HepG2 (cell line): ENCODE measurements around the gene CUL7. TPM values are rescaled to one million over a fixed set of nuclear protein-coding genes. Genes with fewer than 3 reads are reported as not detected.

Experiments
- ATAC-seq: fragments of 200-7000 bp; cut with Tn5 transposase; 3 replicates; pipeline ENCODE4 v1.9.1; 2020; ENCODE audit warnings: mild to moderate bottlenecking, moderate library complexity
- BruUV-seq: library from RNA; stranded (reverse); fragments of 400-500 nt; replicated peaks from 2 replicates; lab custom pipeline; 2021; lab: Mats Ljungman, UMichigan
- CTCF ChIA-PET: fragments of 300-600 bp; formaldehyde crosslinking; extraction: SDS; loops from one replicate; lab custom pipeline; 2021; ENCODE audit warnings: low total read pairs, inconsistent platforms, low intra/inter-chr PET ratio; lab: Yijun Ruan, JAX
- POLR2A ChIA-PET: fragments of 350-600 bp; sonication (Branson Sonifier 250); formaldehyde crosslinking; loops from one replicate; lab custom pipeline; 2020; ENCODE audit warnings: antibody characterized with exemption, inconsistent platforms; lab: Yijun Ruan, JAX
- DNase-seq: peaks from one replicate; pipeline ENCODE4 v3.0.0-alpha.2; 2015; ENCODE audit warnings: low spot score
- FAIRE-seq: peaks from 3 replicates; lab custom pipeline; 2011; peaks lifted over from hg19 to GRCh38; lab: Jason Lieb, UNC
- H2AFZ ChIP-seq: one replicate; pipeline ENCODE4 v1.6.1; 2011; ENCODE audit warnings: low read length, inconsistent platforms
- H3K27ac ChIP-seq: fragments of 300-600 bp; 3 replicates; pipeline ENCODE4 v1.8.0; 2011; ENCODE audit warnings: mixed run types, mild to moderate bottlenecking, mixed read lengths, low read length, inconsistent platforms; ENCODE audit not compliant: insufficient read depth; ENCODE audit errors: extremely low read length
- H3K27me3 ChIP-seq, 2 experiments: fragments of 200-600 bp in 1 of 2; 2 replicates in 1 of 2; 3 replicates in 1 of 2; pipeline versions ENCODE4 v1.6.0 to v1.8.0; 2011; ENCODE audit warnings: low read length in 2 of 2, mild to moderate bottlenecking in 2 of 2, moderate library complexity in 2 of 2, inconsistent platforms in 1 of 2; ENCODE audit not compliant: insufficient read depth in 2 of 2, control insufficient read depth in 1 of 2
- H3K36me3 ChIP-seq, 2 experiments: fragments of 200-600 bp in 1 of 2; replicated peaks in 1 of 2; 2 replicates in 1 of 2; 3 replicates in 1 of 2; pipeline versions ENCODE4 v1.5.1 to v1.8.0; 2011; ENCODE audit warnings: low read length in 2 of 2, inconsistent platforms in 1 of 2; ENCODE audit not compliant: insufficient read depth in 2 of 2, control insufficient read depth in 1 of 2
- H3K4me1 ChIP-seq: 2 replicates; pipeline ENCODE4 v1.5.1; 2012; ENCODE audit warnings: low read length, inconsistent platforms; ENCODE audit not compliant: insufficient read depth
- H3K4me2 ChIP-seq: 2 replicates; pipeline ENCODE4 v1.6.0; 2011; ENCODE audit warnings: low read depth, low read length, inconsistent platforms
- H3K4me3 ChIP-seq, 3 experiments: fragments of 200-600 bp in 1 of 3; sonication (generic), shearing (Covaris generic) in 1 of 3; replicated peaks in 1 of 3; 2 replicates each; pipeline ENCODE4 v1.5.1; 2011 to 2016; ENCODE audit warnings: low read length in 3 of 3, inconsistent platforms in 2 of 3, low read depth in 2 of 3, mild to moderate bottlenecking in 2 of 3, control low read depth in 1 of 3, mixed read lengths in 1 of 3; ENCODE audit not compliant: insufficient read depth in 1 of 3
- H3K79me2 ChIP-seq: one replicate; pipeline ENCODE4 v1.6.1; 2011; ENCODE audit warnings: low read length, inconsistent platforms; ENCODE audit not compliant: insufficient read depth
- H3K9ac ChIP-seq: 2 replicates; pipeline ENCODE4 v1.6.0; 2011; ENCODE audit warnings: mild to moderate bottlenecking, low read depth, low read length, inconsistent platforms; ENCODE audit not compliant: insufficient read depth
- H3K9me3 ChIP-seq: 2 replicates; pipeline ENCODE4 v1.5.1; 2012; ENCODE audit warnings: mild to moderate bottlenecking, low read length
- H4K20me1 ChIP-seq: 2 replicates; pipeline ENCODE4 v1.6.0; 2011; ENCODE audit warnings: inconsistent platforms, mild to moderate bottlenecking, low read length, moderate library complexity; ENCODE audit not compliant: insufficient read depth
- HMGA1 ChIP-seq: sonication (generic); formaldehyde crosslinking; conservative IDR thresholded peaks from 2 replicates; pipeline ENCODE4 v1.4.0; 2020; ENCODE audit warnings: missing genetic modification reagents
- HNF4G ChIP-seq, 2 experiments: sonication (generic) in 1 of 2; formaldehyde crosslinking in 1 of 2; IDR thresholded peaks; 2 replicates each; pipeline versions ENCODE4 v1.4.0 to v1.6.1; 2011 to 2020; ENCODE audit warnings: borderline replicate concordance in 2 of 2, low read depth in 2 of 2, mild to moderate bottlenecking in 2 of 2, low read length in 1 of 2, missing genetic modification reagents in 1 of 2, moderate library complexity in 1 of 2
- POLR2AphosphoS2 ChIP-seq: IDR thresholded peaks from 2 replicates; pipeline ENCODE4 v1.6.1; 2011; ENCODE audit warnings: low read depth, low read length, improper control_type of control experiment
- POLR2AphosphoS5 ChIP-seq: IDR thresholded peaks from 2 replicates; pipeline ENCODE4 v1.6.1; 2012; ENCODE audit warnings: low read depth, low read length
- TBL1XR1 ChIP-seq: fragments of 150-350 bp; IDR thresholded peaks from 2 replicates; pipeline ENCODE4 v1.6.1; 2014; ENCODE audit warnings: borderline replicate concordance, low read length; ENCODE audit not compliant: partially characterized antibody
- XBP1 ChIP-seq: sonication (generic); formaldehyde crosslinking; IDR thresholded peaks from 2 replicates; pipeline ENCODE4 v1.5.0; 2020; ENCODE audit warnings: missing genetic modification reagents
- ZBTB21 ChIP-seq: sonication (generic); formaldehyde crosslinking; IDR thresholded peaks from 2 replicates; pipeline ENCODE4 v1.4.0; 2020; ENCODE audit warnings: missing genetic modification reagents
- ZC3H4 ChIP-seq: sonication (generic); formaldehyde crosslinking; IDR thresholded peaks from 2 replicates; pipeline ENCODE4 v1.4.0; 2020; ENCODE audit warnings: missing genetic modification reagents, borderline replicate concordance
- ZFAT ChIP-seq: sonication (generic); formaldehyde crosslinking; conservative IDR thresholded peaks from 2 replicates; pipeline ENCODE4 v1.8.1; 2023; ENCODE audit warnings: missing genetic modification reagents, inconsistent platforms
- ZFY ChIP-seq: sonication (generic); formaldehyde crosslinking; IDR thresholded peaks from 2 replicates; pipeline ENCODE4 v1.4.0; 2020; ENCODE audit warnings: missing genetic modification reagents
- ZIK1 ChIP-seq: sonication (generic); formaldehyde crosslinking; IDR thresholded peaks from 2 replicates; pipeline ENCODE4 v1.5.0; 2020; ENCODE audit warnings: mild to moderate bottlenecking, low read depth, missing genetic modification reagents, borderline replicate concordance
- ZKSCAN1 ChIP-seq: fragments of 150-350 bp; IDR thresholded peaks from 2 replicates; pipeline ENCODE4 v1.6.1; 2014; ENCODE audit warnings: low read length
- ZNF256 ChIP-seq: sonication (generic); formaldehyde crosslinking; conservative IDR thresholded peaks from 2 replicates; pipeline ENCODE4 v1.4.0; 2020; ENCODE audit warnings: missing genetic modification reagents
- ZNF720 ChIP-seq: sonication (generic); formaldehyde crosslinking; IDR thresholded peaks from 2 replicates; pipeline ENCODE4 v1.4.0; 2020; ENCODE audit warnings: missing genetic modification reagents
- ZSCAN30 ChIP-seq: sonication (generic); formaldehyde crosslinking; IDR thresholded peaks from 2 replicates; pipeline ENCODE4 v1.5.0; 2020; ENCODE audit warnings: mild to moderate bottlenecking, missing genetic modification reagents
- WGBS: methylation state at CpG from one replicate; pipeline ENCODE4 v1.1.6; 2017; ENCODE audit warnings: low lambda C conversion rate; 5-methylcytosine and 5-hydroxymethylcytosine counted together
- in situ Hi-C: cut with HindIII; loops from 2 replicates; pipeline ENCODE4 v1.10.0; 2017; ENCODE audit warnings: low pct_unique_long_range_greater_than_20kb; ENCODE audit not compliant: extremely low pct_ligation_motif_present
- intact Hi-C: fragments of 100-400 bp; cut with micrococcal nuclease; formaldehyde crosslinking; loops from one replicate; pipeline ENCODE4 v1.10.0; 2022; ENCODE audit not compliant: unreplicated experiment
- polyA plus RNA-seq, 8 experiments: library from polyadenylated mRNA; depleted of rRNA in 3 of 8; stranded (reverse) in 7 of 8; unstranded in 1 of 8; fragments of >200 nt; fragmentation: Illumina TruSeq in 4 of 8; extraction: Trizol in 4 of 8; gene quantifications; 2 replicates each; pipeline versions ENCODE4 v1.2.1 to v1.2.3, GENCODE V29; 2011 to 2016; ENCODE audit warnings: low read depth in 4 of 8, missing spikeins in 1 of 8, mixed read lengths in 1 of 8; ENCODE audit not compliant: insufficient read depth in 1 of 8
- total RNA-seq, 5 experiments: library from RNA; depleted of rRNA; stranded (reverse); fragments of >200 nt; fragmentation: Illumina TruSeq; extraction: Trizol; gene quantifications; 2 replicates each; pipeline ENCODE4 v1.2.3, GENCODE V29; 2016; ENCODE audit warnings: low read depth in 1 of 5
- TF ChIP-seq, protein P1 (sequence below): IDR thresholded peaks from 2 replicates; pipeline ENCODE4 v1.6.1; 2016; ENCODE audit warnings: missing biosample characterization, missing genetic modification reagents, low read depth
- TF ChIP-seq, protein P2 (sequence below): sonication (generic); formaldehyde crosslinking; IDR thresholded peaks from 2 replicates; pipeline ENCODE4 v1.4.0; 2020; ENCODE audit warnings: missing genetic modification reagents, borderline replicate concordance
- TF ChIP-seq, protein P3 (sequence below): sonication (generic); formaldehyde crosslinking; IDR thresholded peaks from 2 replicates; pipeline ENCODE4 v1.9.0; 2022; ENCODE audit warnings: low read depth, missing genetic modification reagents
- TF ChIP-seq, protein P4 (sequence below): sonication (generic); formaldehyde crosslinking; IDR thresholded peaks from 2 replicates; pipeline ENCODE4 v1.8.0; 2023; ENCODE audit warnings: mild to moderate bottlenecking, missing genetic modification reagents

CUL7 gene
- total and polyA plus RNA-seq, 2 of the 13 experiments (the other 11 are each of a cell fraction or from before 2014, with no cell fraction given): 32.0 to 60.7 TPM

- DNase-seq: no peak
- BruUV-seq: no TSS peak
- H3K27ac ChIP-seq: no peak overlapping the region
- H3K27me3 ChIP-seq: no peaks in the 10 kb centered on the region
- H3K4me2 ChIP-seq: no peak overlapping the region
- no peaks in the 10 kb centered on the region for H3K9me3 ChIP-seq
- no peak for FAIRE-seq
- ChIA-PET CTCF (no interaction called here), POLR2A (interaction anchor here (1.0 to 5.2 kb wide), 5 partner anchors 11 to 28 kb away, joined by 3 to 41 read pairs (median 12); partner anchors contain the start of genes CUL7, KLC4, KLHDC3 and MEA1)
- peaks cover 3% of the 10 kb centered on the region; the same call in 1 of the 2 replicates for H4K20me1 ChIP-seq
- no peaks in the 10 kb centered on the region for H3K79me2 ChIP-seq
- no peak overlapping the region for H3K9ac ChIP-seq
- peaks cover 12% of the 10 kb centered on the region for H3K4me1 ChIP-seq
- H3K36me3 ChIP-seq: peaks cover 27 to 54% of the 10 kb centered on the region in 2 experiments
- H2AFZ ChIP-seq: no peak overlapping the region
- no peak overlapping the region for H3K4me3 ChIP-seq
- 99% methylated on average over 4 of the region's 4 CpGs for WGBS
- no peak for ATAC-seq
- intact Hi-C loops: no loop called here
- in situ Hi-C loops: no loop called here
- TF ChIP-seq HNF4G (IDR thresholded peaks at IDR 0.05; ENCODE audit: borderline replicate concordance, low read depth, low read length) (no peak), HNF4G (CRISPR knock-in tag; IDR thresholded peaks at IDR 0.05; ENCODE audit: borderline replicate concordance, low read depth) (no peak), POLR2AphosphoS2 (0 out of 2 replicates have a peak, but pooled peaks have one; percentile 2), ZNF256 (CRISPR knock-in tag) (no peak), ZSCAN30 (CRISPR knock-in tag) (no peak), ZBTB21 (CRISPR knock-in tag) (no peak), ZC3H4 (CRISPR knock-in tag) (no peak), POLR2AphosphoS5 (0 out of 2 replicates have a peak, but pooled peaks have one; percentile 21), TBL1XR1 (no peak), ZIK1 (CRISPR knock-in tag) (no peak), ZFY (CRISPR knock-in tag) (peak; percentile 21; the same call in 1 of the 2 replicates), XBP1 (CRISPR knock-in tag) (no peak), ZKSCAN1 (no peak), ZFAT (no peak), ZNF720 (no peak), HMGA1 (CRISPR knock-in tag) (no peak)
- TF ChIP-seq, protein P1, sequence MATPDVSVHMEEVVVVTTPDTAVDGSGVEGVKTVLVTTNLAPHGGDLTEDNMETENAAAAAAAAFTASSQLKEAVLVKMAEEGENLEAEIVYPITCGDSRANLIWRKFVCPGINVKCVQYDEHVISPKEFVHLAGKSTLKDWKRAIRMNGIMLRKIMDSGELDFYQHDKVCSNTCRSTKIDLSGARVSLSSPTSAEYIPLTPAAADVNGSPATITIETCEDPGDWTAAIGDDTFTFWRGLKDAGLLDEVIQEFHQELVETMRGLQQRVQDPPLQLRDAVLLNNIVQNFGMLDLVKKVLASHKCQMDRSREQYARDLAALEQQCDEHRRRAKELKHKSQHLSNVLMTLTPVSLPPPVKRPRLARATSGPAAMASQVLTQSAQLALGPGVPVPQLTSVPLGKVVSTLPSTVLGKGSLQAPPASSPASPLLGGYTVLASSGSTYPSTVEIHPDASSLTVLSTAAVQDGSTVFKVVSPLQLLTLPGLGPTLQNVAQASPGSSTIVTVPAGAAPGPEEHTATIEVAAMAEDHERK (CRISPR knock-in tag): no peak
- TF ChIP-seq, protein P2, sequence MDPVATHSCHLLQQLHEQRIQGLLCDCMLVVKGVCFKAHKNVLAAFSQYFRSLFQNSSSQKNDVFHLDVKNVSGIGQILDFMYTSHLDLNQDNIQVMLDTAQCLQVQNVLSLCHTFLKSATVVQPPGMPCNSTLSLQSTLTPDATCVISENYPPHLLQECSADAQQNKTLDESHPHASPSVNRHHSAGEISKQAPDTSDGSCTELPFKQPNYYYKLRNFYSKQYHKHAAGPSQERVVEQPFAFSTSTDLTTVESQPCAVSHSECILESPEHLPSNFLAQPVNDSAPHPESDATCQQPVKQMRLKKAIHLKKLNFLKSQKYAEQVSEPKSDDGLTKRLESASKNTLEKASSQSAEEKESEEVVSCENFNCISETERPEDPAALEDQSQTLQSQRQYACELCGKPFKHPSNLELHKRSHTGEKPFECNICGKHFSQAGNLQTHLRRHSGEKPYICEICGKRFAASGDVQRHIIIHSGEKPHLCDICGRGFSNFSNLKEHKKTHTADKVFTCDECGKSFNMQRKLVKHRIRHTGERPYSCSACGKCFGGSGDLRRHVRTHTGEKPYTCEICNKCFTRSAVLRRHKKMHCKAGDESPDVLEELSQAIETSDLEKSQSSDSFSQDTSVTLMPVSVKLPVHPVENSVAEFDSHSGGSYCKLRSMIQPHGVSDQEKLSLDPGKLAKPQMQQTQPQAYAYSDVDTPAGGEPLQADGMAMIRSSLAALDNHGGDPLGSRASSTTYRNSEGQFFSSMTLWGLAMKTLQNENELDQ: no peak
- TF ChIP-seq, protein P3, sequence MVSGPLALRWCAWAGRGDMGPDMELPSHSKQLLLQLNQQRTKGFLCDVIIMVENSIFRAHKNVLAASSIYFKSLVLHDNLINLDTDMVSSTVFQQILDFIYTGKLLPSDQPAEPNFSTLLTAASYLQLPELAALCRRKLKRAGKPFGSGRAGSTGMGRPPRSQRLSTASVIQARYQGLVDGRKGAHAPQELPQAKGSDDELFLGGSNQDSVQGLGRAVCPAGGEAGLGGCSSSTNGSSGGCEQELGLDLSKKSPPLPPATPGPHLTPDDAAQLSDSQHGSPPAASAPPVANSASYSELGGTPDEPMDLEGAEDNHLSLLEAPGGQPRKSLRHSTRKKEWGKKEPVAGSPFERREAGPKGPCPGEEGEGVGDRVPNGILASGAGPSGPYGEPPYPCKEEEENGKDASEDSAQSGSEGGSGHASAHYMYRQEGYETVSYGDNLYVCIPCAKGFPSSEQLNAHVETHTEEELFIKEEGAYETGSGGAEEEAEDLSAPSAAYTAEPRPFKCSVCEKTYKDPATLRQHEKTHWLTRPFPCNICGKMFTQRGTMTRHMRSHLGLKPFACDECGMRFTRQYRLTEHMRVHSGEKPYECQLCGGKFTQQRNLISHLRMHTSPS (CRISPR knock-in tag): no peak
- TF ChIP-seq, protein P4, sequence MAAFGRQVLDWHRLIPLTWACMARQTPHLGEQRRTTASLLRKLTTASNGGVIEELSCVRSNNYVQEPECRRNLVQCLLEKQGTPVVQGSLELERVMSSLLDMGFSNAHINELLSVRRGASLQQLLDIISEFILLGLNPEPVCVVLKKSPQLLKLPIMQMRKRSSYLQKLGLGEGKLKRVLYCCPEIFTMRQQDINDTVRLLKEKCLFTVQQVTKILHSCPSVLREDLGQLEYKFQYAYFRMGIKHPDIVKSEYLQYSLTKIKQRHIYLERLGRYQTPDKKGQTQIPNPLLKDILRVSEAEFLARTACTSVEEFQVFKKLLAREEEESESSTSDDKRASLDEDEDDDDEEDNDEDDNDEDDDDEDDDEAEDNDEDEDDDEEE (CRISPR knock-in tag): no peak
Observed at GRCh38 chr6:43032326-43032725, 21.3 kb downstream of the CUL7 start.
